Keratinocyte (primary cell): Measurements from ENCODE around the gene ATP4A. TPM values are rescaled to one million over a fixed set of nuclear protein-coding genes. Genes with fewer than 3 reads are reported as not detected.
"Not testable (repeated sequence)": the region's sequence is repeated elsewhere in the genome, so short reads cannot be mapped to it uniquely, and the experiment has no call there.

ENCODE experiments used
- DNase-seq: peaks from one replicate; pipeline ENCODE4 v3.0.0-alpha.2; 2011; ENCODE audit warnings: low read depth, missing footprints, low spot score
- FAIRE-seq: peaks from 2 replicates; lab custom pipeline; 2011; peaks lifted over from hg19 to GRCh38; lab: Jason Lieb, UNC
- H2AFZ ChIP-seq: 2 replicates; pipeline ENCODE4 v1.6.0; 2012; ENCODE audit warnings: low read length, control low read depth, inconsistent platforms; ENCODE audit not compliant: control insufficient read depth
- H3K27ac ChIP-seq: 2 replicates; pipeline ENCODE4 v1.5.1; 2011; ENCODE audit warnings: low read length; ENCODE audit not compliant: control insufficient read depth, insufficient read depth
- H3K27me3 ChIP-seq: 3 replicates; pipeline ENCODE4 v1.6.0; 2011; ENCODE audit warnings: low read length; ENCODE audit not compliant: control insufficient read depth, insufficient read depth; ENCODE audit errors: extremely low read depth
- H3K36me3 ChIP-seq, 2 experiments: 2 replicates in 1 of 2; 3 replicates in 1 of 2; pipeline ENCODE4 v1.5.1; 2011; ENCODE audit warnings: low read length in 2 of 2, mild to moderate bottlenecking in 1 of 2; ENCODE audit not compliant: control insufficient read depth in 2 of 2, insufficient read depth in 2 of 2; ENCODE audit errors: extremely low read depth in 1 of 2
- H3K4me1 ChIP-seq: 3 replicates; pipeline ENCODE4 v1.5.1; 2011; ENCODE audit warnings: low read length; ENCODE audit not compliant: control insufficient read depth, insufficient read depth; ENCODE audit errors: extremely low read depth
- H3K4me2 ChIP-seq: 3 replicates; pipeline ENCODE4 v1.6.0; 2011; ENCODE audit warnings: low read depth, low read length; ENCODE audit not compliant: control insufficient read depth, insufficient read depth; ENCODE audit errors: extremely low read depth
- H3K4me3 ChIP-seq, 3 experiments: fragments of 200-600 bp in 1 of 3; sonication (generic) in 1 of 3; 2 replicates in 2 of 3; 3 replicates in 1 of 3; pipeline ENCODE4 v1.5.1; 2011 to 2016; ENCODE audit warnings: low read length in 3 of 3, mild to moderate bottlenecking in 3 of 3, control low read depth in 2 of 3, inconsistent platforms in 1 of 3, low read depth in 1 of 3, mixed read lengths in 1 of 3, mixed run types in 1 of 3, moderate library complexity in 1 of 3; ENCODE audit not compliant: control insufficient read depth in 2 of 3, insufficient read depth in 2 of 3; ENCODE audit errors: extremely low read depth in 1 of 3
- H3K79me2 ChIP-seq: 2 replicates; pipeline ENCODE4 v1.6.0; 2012; ENCODE audit warnings: low read length; ENCODE audit not compliant: control insufficient read depth, insufficient read depth
- H3K9ac ChIP-seq: 3 replicates; pipeline ENCODE4 v1.6.0; 2011; ENCODE audit warnings: low read length; ENCODE audit not compliant: control insufficient read depth, insufficient read depth; ENCODE audit errors: extremely low read depth
- H3K9me1 ChIP-seq: 3 replicates; pipeline ENCODE4 v1.6.0; 2011; ENCODE audit warnings: low read length; ENCODE audit not compliant: control insufficient read depth, insufficient read depth; ENCODE audit errors: extremely low read depth
- H3K9me3 ChIP-seq: 2 replicates; pipeline ENCODE4 v1.5.1; 2012; ENCODE audit warnings: low read depth, low read length; ENCODE audit not compliant: control insufficient read depth
- H4K20me1 ChIP-seq: 3 replicates; pipeline ENCODE4 v1.6.0; 2011; ENCODE audit warnings: low read length; ENCODE audit not compliant: control insufficient read depth, insufficient read depth; ENCODE audit errors: extremely low read depth
- EZH2 ChIP-seq: IDR thresholded peaks from one replicate; pipeline ENCODE4 v1.6.1; 2012; ENCODE audit warnings: inconsistent platforms, mild to moderate bottlenecking, low read length, moderate library complexity
- dilution Hi-C: fragments of 300-500 bp; cut with MboI; formaldehyde crosslinking; loops from one replicate; pipeline ENCODE4 v1.7.0; 2020; ENCODE audit warnings: low sequenced_read_pairs; ENCODE audit not compliant: extremely low pct_ligation_motif_present
- polyA plus RNA-seq, 5 experiments: library from polyadenylated mRNA; depleted of rRNA in 3 of 5; stranded (reverse) in 3 of 5; stranded (forward) in 1 of 5; unstranded in 1 of 5; fragments of >200 nt; gene quantifications; 1 replicate in 1 of 5; 2 replicates in 3 of 5; 3 replicates in 1 of 5; pipeline versions ENCODE4 v1.2.1 to v1.2.3, GENCODE V29; 2011 to 2012; ENCODE audit warnings: missing spikeins in 2 of 5, low read depth in 1 of 5, low replicate concordance in 1 of 5
- TF ChIP-seq, protein P1 (sequence below), 3 experiments: IDR thresholded peaks in 1 of 3; conservative IDR thresholded peaks in 1 of 3; optimal IDR thresholded peaks in 1 of 3; 2 replicates in 2 of 3; 3 replicates in 1 of 3; pipeline versions ENCODE3 to v1.5.1; 2011; ENCODE audit warnings: low read length in 3 of 3, mild to moderate bottlenecking in 3 of 3, moderate library complexity in 2 of 3, control low read depth in 1 of 3, inconsistent platforms in 1 of 3; ENCODE audit not compliant: insufficient read depth in 2 of 3; ENCODE audit errors: extremely low read depth in 1 of 3

ATP4A gene
- polyA plus RNA-seq, 1 donor (not counting 4 experiments of a cell fraction or from before 2014, with no cell fraction given): not detected

DNA sequence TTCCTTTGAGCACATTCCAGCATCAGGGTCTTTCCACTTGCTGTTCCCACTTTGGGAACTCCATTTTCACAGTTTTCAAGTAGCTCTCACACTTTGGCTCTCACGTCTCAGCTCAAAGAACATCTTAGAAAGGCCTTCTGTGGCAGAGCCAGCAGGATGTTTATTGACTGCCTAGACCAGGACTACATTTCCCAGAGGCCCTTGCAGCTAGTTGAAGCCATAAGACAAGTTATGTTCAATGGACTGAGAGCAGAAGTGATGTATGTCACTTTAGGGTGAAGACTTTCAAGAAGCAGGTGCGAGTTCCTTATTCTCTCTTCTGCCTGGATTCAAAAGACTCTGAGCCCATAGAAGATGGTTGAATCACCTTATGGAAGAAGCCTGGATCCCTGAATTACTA, 44.8 kb upstream of the ATP4A start:
- peaks cover 8% of the 10 kb centered on the region for H3K4me1 ChIP-seq
- no peak overlapping the region for H3K27ac ChIP-seq
- DNase-seq (no peak), FAIRE-seq (no peak)
- no peak for TF ChIP-seq EZH2
- TF ChIP-seq, protein P1, sequence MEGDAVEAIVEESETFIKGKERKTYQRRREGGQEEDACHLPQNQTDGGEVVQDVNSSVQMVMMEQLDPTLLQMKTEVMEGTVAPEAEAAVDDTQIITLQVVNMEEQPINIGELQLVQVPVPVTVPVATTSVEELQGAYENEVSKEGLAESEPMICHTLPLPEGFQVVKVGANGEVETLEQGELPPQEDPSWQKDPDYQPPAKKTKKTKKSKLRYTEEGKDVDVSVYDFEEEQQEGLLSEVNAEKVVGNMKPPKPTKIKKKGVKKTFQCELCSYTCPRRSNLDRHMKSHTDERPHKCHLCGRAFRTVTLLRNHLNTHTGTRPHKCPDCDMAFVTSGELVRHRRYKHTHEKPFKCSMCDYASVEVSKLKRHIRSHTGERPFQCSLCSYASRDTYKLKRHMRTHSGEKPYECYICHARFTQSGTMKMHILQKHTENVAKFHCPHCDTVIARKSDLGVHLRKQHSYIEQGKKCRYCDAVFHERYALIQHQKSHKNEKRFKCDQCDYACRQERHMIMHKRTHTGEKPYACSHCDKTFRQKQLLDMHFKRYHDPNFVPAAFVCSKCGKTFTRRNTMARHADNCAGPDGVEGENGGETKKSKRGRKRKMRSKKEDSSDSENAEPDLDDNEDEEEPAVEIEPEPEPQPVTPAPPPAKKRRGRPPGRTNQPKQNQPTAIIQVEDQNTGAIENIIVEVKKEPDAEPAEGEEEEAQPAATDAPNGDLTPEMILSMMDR (optimal IDR thresholded peaks at IDR 0.05 in 1 of 3, IDR thresholded peaks at IDR 0.05 in 1 of 3, conservative IDR thresholded peaks at IDR 0.05 in 1 of 3; ENCODE audit: extremely low read depth in 1 of 3, insufficient read depth in 2 of 3, low read length in 3 of 3): no peak
- H3K27me3 ChIP-seq: no peaks in the 10 kb centered on the region
- no peaks in the 10 kb centered on the region for H3K9me1 ChIP-seq
- H3K4me3 ChIP-seq: no peak overlapping the region
- dilution Hi-C loops: loop anchor here (5.0 kb wide), 1 partner anchor 51 kb away; no protein-coding TSS in a partner anchor
- no peaks in the 10 kb centered on the region for H4K20me1 ChIP-seq
- no peak overlapping the region for H2AFZ ChIP-seq
- H3K9ac ChIP-seq: no peak overlapping the region
- H3K9me3 ChIP-seq: no peaks in the 10 kb centered on the region
- H3K79me2 ChIP-seq: no peaks in the 10 kb centered on the region
- no peaks in the 10 kb centered on the region for H3K36me3 ChIP-seq
- no peak overlapping the region for H3K4me2 ChIP-seq

GRCh38 chr19:35607661-35608060, 44.2 kb upstream of the ATP4A start:
- no peak overlapping the region for H3K9ac ChIP-seq
- TF ChIP-seq EZH2: no peak
- TF ChIP-seq, protein P1 (optimal IDR thresholded peaks at IDR 0.05 in 1 of 3, IDR thresholded peaks at IDR 0.05 in 1 of 3, conservative IDR thresholded peaks at IDR 0.05 in 1 of 3; ENCODE audit: extremely low read depth in 1 of 3, insufficient read depth in 2 of 3, low read length in 3 of 3): no peak
- no peaks in the 10 kb centered on the region for H3K9me3 ChIP-seq
- H3K36me3 ChIP-seq: no peaks in the 10 kb centered on the region
- dilution Hi-C loops: loop anchor here (5.0 kb wide), 1 partner anchor 50 kb away; no protein-coding TSS in a partner anchor
- no peaks in the 10 kb centered on the region for H3K9me1 ChIP-seq
- no peak overlapping the region for H2AFZ ChIP-seq
- H3K4me2 ChIP-seq: no peak overlapping the region
- H3K4me3 ChIP-seq: no peak overlapping the region
- DNase-seq (no peak), FAIRE-seq (no peak)
- no peaks in the 10 kb centered on the region for H4K20me1 ChIP-seq
- H3K27me3 ChIP-seq: no peaks in the 10 kb centered on the region
- peaks cover 8% of the 10 kb centered on the region for H3K4me1 ChIP-seq
- no peaks in the 10 kb centered on the region for H3K79me2 ChIP-seq
- no peak overlapping the region for H3K27ac ChIP-seq

DNA sequence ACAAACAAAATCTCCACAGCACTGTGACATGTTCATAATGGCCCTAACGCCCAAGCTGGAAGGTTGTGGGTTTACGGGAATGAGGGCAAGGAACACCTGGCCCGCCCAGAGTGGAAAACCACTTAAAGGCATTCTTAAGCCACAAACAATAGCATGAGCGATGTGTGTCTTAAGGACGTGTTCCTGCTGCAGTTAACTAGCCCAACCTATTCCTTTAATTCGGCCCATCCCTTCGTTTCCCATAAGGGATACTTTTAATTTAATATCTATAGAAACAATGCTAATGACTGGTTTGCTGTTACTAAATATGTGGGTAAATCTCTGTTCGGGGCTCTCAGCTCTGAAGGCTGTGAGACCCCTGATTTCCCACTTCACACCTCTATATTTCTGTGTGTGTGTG, 43.7 kb upstream of the ATP4A start:
- H3K79me2 ChIP-seq, H3K36me3 ChIP-seq, DNase-seq, H3K9me3 ChIP-seq, FAIRE-seq, H3K27ac ChIP-seq, H3K27me3 ChIP-seq, H3K4me3 ChIP-seq, H3K9ac ChIP-seq, H4K20me1 ChIP-seq, H3K9me1 ChIP-seq, H3K4me1 ChIP-seq, H3K4me2 ChIP-seq, H2AFZ ChIP-seq: not testable (repeated sequence)
- dilution Hi-C loops: loop anchor here (5.0 kb wide), 1 partner anchor 50 kb away; no protein-coding TSS in a partner anchor

GRCh38 chr19:35604436-35604835, 41.0 kb upstream of the ATP4A start:
- H3K36me3 ChIP-seq, H3K4me1 ChIP-seq, H3K79me2 ChIP-seq, H4K20me1 ChIP-seq, H3K9me1 ChIP-seq, H3K4me3 ChIP-seq, FAIRE-seq, DNase-seq, H3K27ac ChIP-seq, H2AFZ ChIP-seq, H3K4me2 ChIP-seq, H3K9ac ChIP-seq, dilution Hi-C loops, H3K27me3 ChIP-seq, H3K9me3 ChIP-seq: not testable (repeated sequence)
